Gastrocnemius medialis (tissue), 4 donors: ENCODE results near the gene EPB41. TPM values are rescaled to one million over a fixed set of nuclear protein-coding genes. Genes with fewer than 3 reads are reported as not detected.

Experiments
- ATAC-seq, 2 donors: fragments of 150-250 bp; one replicate each; pipeline ENCODE4 v1.9.1; 2016
- DNase-seq, 2 donors: peaks; one replicate each; pipeline ENCODE4 v3.0.0-alpha.2; 2019
- H3K27ac ChIP-seq, 4 donors: fragments of 200-600 bp; sonication (generic); 1 replicate in 1 of 4; 2 replicates in 3 of 4; pipeline ENCODE4 v1.5.1; 2016 to 2018; ENCODE audit warnings: mild to moderate bottlenecking in 2 of 4, moderate library complexity in 1 of 4
- H3K27me3 ChIP-seq, 3 donors: fragments of 200-600 bp; sonication (generic) in 2 of 3; 1 replicate in 1 of 3; 2 replicates in 2 of 3; pipeline versions ENCODE4 v1.5.1 to v1.6.0; 2016 to 2019; ENCODE audit warnings: mild to moderate bottlenecking in 1 of 3, moderate library complexity in 1 of 3
- H3K36me3 ChIP-seq, 2 donors: fragments of 200-600 bp; sonication (generic) in 1 of 2; one replicate each; pipeline ENCODE4 v1.5.1; 2017 to 2018
- H3K4me1 ChIP-seq, 2 donors: fragments of 200-600 bp; sonication (generic) in 1 of 2; one replicate each; pipeline ENCODE4 v1.5.1; 2016 to 2017; ENCODE audit warnings: mild to moderate bottlenecking in 2 of 2
- H3K4me3 ChIP-seq, 4 donors: fragments of 200-600 bp; sonication (generic) in 3 of 4; 1 replicate in 1 of 4; 2 replicates in 3 of 4; pipeline ENCODE4 v1.5.1; 2016 to 2019; ENCODE audit warnings: mild to moderate bottlenecking in 2 of 4
- H3K9me3 ChIP-seq, 3 donors: fragments of 200-600 bp; sonication (generic) in 2 of 3; 1 replicate in 1 of 3; 2 replicates in 2 of 3; pipeline ENCODE4 v1.5.1; 2016 to 2019
- POLR2A ChIP-seq, 2 donors: fragments of 450-650 bp; IDR thresholded peaks; one replicate each; pipeline ENCODE4 v1.6.1; 2017; ENCODE audit warnings: antibody characterized with exemption in 2 of 2, mild to moderate bottlenecking in 2 of 2, moderate library complexity in 2 of 2
- in situ Hi-C, 4 donors: fragments of 200-750 bp; cut with MboI; loops; one replicate each; pipeline versions ENCODE4 v1.15.0 to v1.8.0; 2017; ENCODE audit warnings: low sequenced_read_pairs in 4 of 4
- intact Hi-C: fragments of 100-400 bp; cut with DNase I; formaldehyde crosslinking; loops from one replicate; pipeline ENCODE4 v1.15.1; 2023; ENCODE audit warnings: low total_unique reads
- total RNA-seq, 4 donors: library from RNA; depleted of rRNA; stranded (reverse); fragments of >200 nt; gene quantifications; one replicate each; pipeline versions ENCODE4 v1.1.0 to v1.2.3, GENCODE V29; 2016
- TF ChIP-seq, protein P1 (sequence below), 5 experiments: fragments of 450-650 bp in 3 of 5; fragments of 200-600 bp in 2 of 5; sonication (generic) in 2 of 5; IDR thresholded peaks in 4 of 5; conservative IDR thresholded peaks in 1 of 5; 1 replicate in 4 of 5; 2 replicates in 1 of 5; pipeline ENCODE4 v1.5.1; 2016 to 2019; ENCODE audit warnings: antibody characterized with exemption in 5 of 5, mild to moderate bottlenecking in 3 of 5, moderate library complexity in 3 of 5

Gene EPB41
- total RNA-seq, 4 donors from 2014 or later: 19.5 to 28.6 (median 23.6) TPM

DNA sequence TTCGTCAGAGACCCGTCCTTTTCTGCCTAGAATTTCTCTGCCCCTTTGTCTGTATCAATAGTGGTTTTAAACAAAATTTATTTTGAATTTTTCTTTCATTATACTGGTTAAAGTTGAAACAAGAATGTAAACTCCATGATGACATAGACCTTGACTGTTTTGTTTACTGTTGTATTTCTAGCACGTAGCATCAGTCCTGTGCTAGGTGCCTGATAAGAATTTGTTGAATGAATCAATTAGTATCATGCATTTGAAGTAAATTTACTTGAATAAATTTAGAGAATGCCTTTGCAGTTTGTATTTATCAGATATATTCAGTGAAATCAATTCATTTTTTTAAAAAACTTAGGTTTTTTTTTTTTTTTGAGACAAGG, 69.9 kb downstream of the EPB41 start:
- TF ChIP-seq, protein P1, sequence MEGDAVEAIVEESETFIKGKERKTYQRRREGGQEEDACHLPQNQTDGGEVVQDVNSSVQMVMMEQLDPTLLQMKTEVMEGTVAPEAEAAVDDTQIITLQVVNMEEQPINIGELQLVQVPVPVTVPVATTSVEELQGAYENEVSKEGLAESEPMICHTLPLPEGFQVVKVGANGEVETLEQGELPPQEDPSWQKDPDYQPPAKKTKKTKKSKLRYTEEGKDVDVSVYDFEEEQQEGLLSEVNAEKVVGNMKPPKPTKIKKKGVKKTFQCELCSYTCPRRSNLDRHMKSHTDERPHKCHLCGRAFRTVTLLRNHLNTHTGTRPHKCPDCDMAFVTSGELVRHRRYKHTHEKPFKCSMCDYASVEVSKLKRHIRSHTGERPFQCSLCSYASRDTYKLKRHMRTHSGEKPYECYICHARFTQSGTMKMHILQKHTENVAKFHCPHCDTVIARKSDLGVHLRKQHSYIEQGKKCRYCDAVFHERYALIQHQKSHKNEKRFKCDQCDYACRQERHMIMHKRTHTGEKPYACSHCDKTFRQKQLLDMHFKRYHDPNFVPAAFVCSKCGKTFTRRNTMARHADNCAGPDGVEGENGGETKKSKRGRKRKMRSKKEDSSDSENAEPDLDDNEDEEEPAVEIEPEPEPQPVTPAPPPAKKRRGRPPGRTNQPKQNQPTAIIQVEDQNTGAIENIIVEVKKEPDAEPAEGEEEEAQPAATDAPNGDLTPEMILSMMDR (IDR thresholded peaks at IDR 0.05 in 4 of 5, conservative IDR thresholded peaks at IDR 0.05 in 1 of 5): no peak
- TF ChIP-seq POLR2A (IDR thresholded peaks at IDR 0.05): no peak
- Histone ChIP-seq H3K4me3 (no peak overlapping the region), H3K36me3 (peaks cover 0 to 4% of the 10 kb centered on the region in 2 donors), H3K27me3 (no peaks in the 10 kb centered on the region), H3K4me1 (peaks cover 25 to 32% of the 10 kb centered on the region in 2 donors), H3K9me3 (no peaks in the 10 kb centered on the region), H3K27ac (peak overlapping the region; percentile 45 to 74 (median 63))
- ATAC-seq: no peak
- in situ Hi-C loops: loop anchor here in 1 of 4 donors (10.0 kb wide), 1 partner anchor 99 kb away; no protein-coding TSS in a partner anchor
- intact Hi-C loops: loop anchor here (5.0 kb wide), 1 partner anchor 48 kb away; no protein-coding TSS in a partner anchor
- no peak for DNase-seq

GRCh38 chr1:28985427-28985826, 71.1 kb downstream of the EPB41 start:
- H3K9me3 ChIP-seq: no peaks in the 10 kb centered on the region
- DNase-seq: no peak
- H3K36me3 ChIP-seq: peaks cover 0 to 7% of the 10 kb centered on the region in 2 donors
- H3K27ac ChIP-seq: peak overlapping the region in 3 of 4 donors; percentile 11 to 74 (median 51)
- TF ChIP-seq POLR2A (IDR thresholded peaks at IDR 0.05): no peak
- TF ChIP-seq, protein P1 (IDR thresholded peaks at IDR 0.05 in 4 of 5, conservative IDR thresholded peaks at IDR 0.05 in 1 of 5): no peak
- in situ Hi-C loops (loop anchor here in 1 of 4 donors (10.0 kb wide), 1 partner anchor 101 kb away; no protein-coding TSS in a partner anchor), intact Hi-C loops (no loop called here)
- H3K27me3 ChIP-seq: no peaks in the 10 kb centered on the region
- peaks cover 25 to 32% of the 10 kb centered on the region in 2 donors for H3K4me1 ChIP-seq
- no peak overlapping the region for H3K4me3 ChIP-seq
- ATAC-seq: peak; percentile 55 to 71

DNA sequence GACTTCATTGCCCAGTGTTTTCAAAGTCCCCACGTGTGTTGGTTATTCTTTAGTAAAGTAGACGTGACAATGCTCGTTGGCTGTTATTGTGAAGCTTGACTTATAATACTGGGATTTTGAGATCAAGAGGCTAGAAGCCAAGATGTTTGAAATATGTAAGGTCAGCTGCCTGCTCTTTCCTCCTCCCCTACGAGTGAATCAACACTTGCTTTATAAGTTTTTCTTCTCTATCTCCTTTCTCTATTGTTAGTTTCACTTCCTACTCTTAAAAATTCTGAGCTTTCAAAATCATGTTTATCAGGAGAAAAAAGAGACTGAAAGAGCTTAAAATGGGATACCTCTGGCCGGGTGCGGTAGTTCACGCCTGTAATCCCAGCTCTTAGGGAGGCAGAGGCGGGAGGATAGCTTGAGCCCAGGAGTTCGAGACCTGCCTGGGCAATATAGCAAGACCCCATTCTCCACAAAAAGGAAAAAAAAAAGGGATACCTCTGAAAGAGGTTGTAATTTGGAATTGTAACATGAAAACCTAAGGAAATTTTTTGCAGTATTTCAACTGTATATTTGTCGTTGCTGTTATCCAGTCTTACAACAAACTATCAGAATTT, 72.0 kb downstream of the EPB41 start:
- Histone ChIP-seq H3K36me3 (peaks cover 0 to 7% of the 10 kb centered on the region in 2 donors), H3K9me3 (no peaks in the 10 kb centered on the region), H3K4me3 (no peak overlapping the region), H3K4me1 (peaks cover 25 to 32% of the 10 kb centered on the region in 2 donors), H3K27ac (no peak overlapping the region), H3K27me3 (no peaks in the 10 kb centered on the region)
- in situ Hi-C loops (loop anchor here in 1 of 4 donors (10.0 kb wide), 1 partner anchor 102 kb away; no protein-coding TSS in a partner anchor), intact Hi-C loops (no loop called here)
- ATAC-seq (no peak), DNase-seq (no peak)
- TF ChIP-seq, protein P1 (IDR thresholded peaks at IDR 0.05 in 4 of 5, conservative IDR thresholded peaks at IDR 0.05 in 1 of 5): no peak
- no peak for TF ChIP-seq POLR2A (IDR thresholded peaks at IDR 0.05)

DNA sequence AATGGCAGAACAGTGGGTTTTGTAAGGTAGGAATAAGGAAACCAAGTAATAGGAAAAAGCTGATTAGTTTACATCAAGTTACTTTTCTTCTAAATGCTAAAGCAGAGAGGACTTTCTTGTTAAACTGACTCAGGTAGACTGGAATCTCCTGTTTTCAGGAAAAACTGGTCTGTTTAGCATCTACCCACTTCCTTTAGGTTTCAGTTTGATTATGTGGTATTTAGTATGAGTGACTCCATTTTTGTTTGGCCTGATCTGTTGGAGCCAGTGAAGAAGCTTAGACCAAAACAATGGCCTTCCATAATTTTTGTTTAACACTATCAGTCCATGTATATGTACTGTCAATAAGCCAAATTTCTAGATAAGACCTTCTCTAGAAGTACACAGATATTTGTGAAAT, 88.4 kb downstream of the EPB41 start:
- intact Hi-C loops (no loop called here), in situ Hi-C loops (no loop called here)
- Histone ChIP-seq H3K9me3 (no peaks in the 10 kb centered on the region), H3K36me3 (no peaks in the 10 kb centered on the region), H3K27ac (no peak overlapping the region), H3K4me1 (no peaks in the 10 kb centered on the region), H3K27me3 (no peaks in the 10 kb centered on the region), H3K4me3 (no peak overlapping the region)
- no peak for ATAC-seq
- TF ChIP-seq, protein P1 (IDR thresholded peaks at IDR 0.05 in 4 of 5, conservative IDR thresholded peaks at IDR 0.05 in 1 of 5): no peak
- TF ChIP-seq POLR2A (IDR thresholded peaks at IDR 0.05): no peak
- no peak for DNase-seq
